Mesenchymal stem cell (in vitro differentiated cells and primary cell): ENCODE data around the gene GOT1.

Experiments
- DNase-seq: peaks from one replicate; pipeline ENCODE4 v3.0.0-alpha.2; 2013
- H2AFZ ChIP-seq: one replicate; pipeline ENCODE4 v1.6.1; 2013; ENCODE audit warnings: low read depth, mild to moderate bottlenecking, control low read depth, inconsistent platforms, low read length, moderate library complexity
- H2AK5ac ChIP-seq: 2 replicates; pipeline ENCODE4 v1.6.1; 2013; ENCODE audit warnings: low read length, moderate library complexity, mild to moderate bottlenecking, inconsistent platforms; ENCODE audit not compliant: severe bottlenecking
- H2BK120ac ChIP-seq: one replicate; pipeline ENCODE4 v1.6.1; 2013; ENCODE audit warnings: low read depth, mild to moderate bottlenecking, inconsistent platforms, low read length, moderate library complexity
- H2BK12ac ChIP-seq, 2 experiments: one replicate each; pipeline ENCODE4 v1.6.1; 2013; ENCODE audit warnings: inconsistent platforms in 2 of 2, low read length in 2 of 2, mild to moderate bottlenecking in 2 of 2, moderate library complexity in 2 of 2, control low read depth in 1 of 2
- H2BK15ac ChIP-seq: one replicate; pipeline ENCODE4 v1.6.1; 2013; ENCODE audit warnings: mild to moderate bottlenecking, low read depth, inconsistent platforms; ENCODE audit not compliant: poor library complexity, severe bottlenecking
- H2BK5ac ChIP-seq: 2 replicates; pipeline ENCODE4 v1.6.1; 2013; ENCODE audit warnings: low read depth, mild to moderate bottlenecking, low read length, control low read depth, inconsistent platforms; ENCODE audit not compliant: poor library complexity, severe bottlenecking
- H3K14ac ChIP-seq, 2 experiments: one replicate each; pipeline ENCODE4 v1.6.1; 2013; ENCODE audit warnings: inconsistent platforms in 2 of 2, low read length in 2 of 2, control low read depth in 1 of 2, mild to moderate bottlenecking in 1 of 2, moderate library complexity in 1 of 2
- H3K18ac ChIP-seq, 2 experiments: one replicate each; pipeline ENCODE4 v1.6.1; 2013; ENCODE audit warnings: inconsistent platforms in 2 of 2, low read length in 2 of 2, control low read depth in 1 of 2, low read depth in 1 of 2, mild to moderate bottlenecking in 1 of 2
- H3K23ac ChIP-seq, 2 experiments: one replicate each; pipeline ENCODE4 v1.6.1; 2013; ENCODE audit warnings: inconsistent platforms in 2 of 2, low read length in 2 of 2, mild to moderate bottlenecking in 2 of 2, moderate library complexity in 2 of 2, control low read depth in 1 of 2
- H3K27ac ChIP-seq: 2 replicates; pipeline ENCODE4 v1.5.1; 2013; ENCODE audit warnings: mild to moderate bottlenecking, moderate library complexity, low read length, control low read depth, inconsistent platforms; ENCODE audit not compliant: poor library complexity, severe bottlenecking
- H3K27me3 ChIP-seq, 2 experiments: 2 replicates each; pipeline versions ENCODE4 v1.6.1 to v1.7.0; 2013; ENCODE audit warnings: low read length in 2 of 2, mild to moderate bottlenecking in 2 of 2, moderate library complexity in 2 of 2, control low read depth in 1 of 2, inconsistent platforms in 1 of 2; ENCODE audit not compliant: control insufficient read depth in 1 of 2, insufficient read depth in 1 of 2
- H3K36me3 ChIP-seq, 2 experiments: 2 replicates each; pipeline versions ENCODE4 v1.6.1 to v1.7.0; 2013; ENCODE audit warnings: low read length in 2 of 2, control low read depth in 1 of 2, inconsistent platforms in 1 of 2, low read depth in 1 of 2, mild to moderate bottlenecking in 1 of 2; ENCODE audit not compliant: insufficient read depth in 2 of 2, control insufficient read depth in 1 of 2
- H3K4ac ChIP-seq, 2 experiments: one replicate each; pipeline ENCODE4 v1.6.1; 2013; ENCODE audit warnings: inconsistent platforms in 2 of 2, low read length in 2 of 2, mild to moderate bottlenecking in 2 of 2, moderate library complexity in 2 of 2, control low read depth in 1 of 2, low read depth in 1 of 2
- H3K4me1 ChIP-seq: 2 replicates; pipeline ENCODE4 v1.6.1; 2013; ENCODE audit warnings: low read depth, low read length, control low read depth; ENCODE audit not compliant: control insufficient read depth, insufficient read depth
- H3K4me2 ChIP-seq: 2 replicates; pipeline ENCODE4 v1.6.1; 2013; ENCODE audit warnings: low read length, mild to moderate bottlenecking, inconsistent platforms; ENCODE audit not compliant: poor library complexity, severe bottlenecking
- H3K4me3 ChIP-seq, 2 experiments: 2 replicates each; pipeline versions ENCODE4 v1.5.1 to v1.7.0; 2013; ENCODE audit warnings: low read length in 2 of 2, mild to moderate bottlenecking in 2 of 2, control low read depth in 1 of 2, low read depth in 1 of 2; ENCODE audit not compliant: insufficient read depth in 1 of 2
- H3K79me1 ChIP-seq: replicated peaks from 2 replicates; pipeline ENCODE4 v1.6.1; 2013; ENCODE audit warnings: mild to moderate bottlenecking, control low read depth, low read length, inconsistent platforms; ENCODE audit not compliant: poor library complexity, severe bottlenecking
- H3K9ac ChIP-seq: 2 replicates; pipeline ENCODE4 v1.7.0; 2013; ENCODE audit warnings: mild to moderate bottlenecking, low read length, moderate library complexity
- H3K9me3 ChIP-seq: 2 replicates; pipeline ENCODE4 v1.7.0; 2013; ENCODE audit warnings: mild to moderate bottlenecking, low read length; ENCODE audit not compliant: control insufficient read depth
- H4K8ac ChIP-seq: one replicate; pipeline ENCODE4 v1.6.1; 2013; ENCODE audit warnings: inconsistent platforms, mild to moderate bottlenecking, low read length, moderate library complexity
- H4K91ac ChIP-seq: one replicate; pipeline ENCODE4 v1.6.1; 2013; ENCODE audit warnings: mild to moderate bottlenecking, low read length, inconsistent platforms
- WGBS: methylation state at CpG from one replicate; pipeline ENCODE4 v1.1.7; 2013; ENCODE audit warnings: mixed read lengths; 5-methylcytosine and 5-hydroxymethylcytosine counted together

Gene GOT1

GRCh38 chr10:99411546-99411945 is 18.9 kb downstream of the GOT1 start:
- Histone ChIP-seq H3K4me3 (no peak overlapping the region), H2BK120ac (no peak overlapping the region), H3K36me3 (peaks cover 1 to 3% of the 10 kb centered on the region in 2 experiments), H2BK15ac (no peak overlapping the region), H2AFZ (no peak overlapping the region), H3K79me1 (peaks cover 22% of the 10 kb centered on the region), H3K18ac (no peak overlapping the region), H2BK5ac (no peak overlapping the region), H3K4me2 (no peak overlapping the region), H3K14ac (no peak overlapping the region), H3K9me3 (no peaks in the 10 kb centered on the region), H3K4ac (no peak overlapping the region), H3K27me3 (no peaks in the 10 kb centered on the region), H4K8ac (no peak overlapping the region), H3K23ac (no peak overlapping the region), H3K27ac (no peak overlapping the region), H2BK12ac (no peak overlapping the region), H4K91ac (no peak overlapping the region), H3K9ac (no peak overlapping the region), H2AK5ac (no peak overlapping the region), H3K4me1 (no peaks in the 10 kb centered on the region)
- no peak for DNase-seq
- WGBS: 100% methylated on average over 2 of the region's 2 CpGs

DNA sequence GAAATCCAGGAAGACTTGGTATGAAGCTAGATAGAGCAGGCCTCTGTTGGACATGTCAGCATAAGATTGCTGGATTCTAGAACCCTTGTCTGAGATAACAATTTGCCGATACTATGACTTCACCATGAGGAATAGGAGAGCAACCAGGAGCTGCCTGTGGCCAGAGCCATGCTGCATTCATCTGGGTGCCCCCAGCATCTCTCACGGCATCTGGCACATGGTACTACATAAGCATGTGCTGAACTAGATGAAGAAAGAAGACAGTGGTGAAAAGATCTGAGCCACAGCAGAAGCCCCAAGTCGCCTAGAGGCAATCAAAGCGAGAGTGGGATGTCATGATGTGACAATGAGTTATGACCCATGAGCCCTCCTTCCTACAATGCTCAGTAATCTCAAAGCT is 19.5 kb downstream of the GOT1 start:
- H2BK15ac ChIP-seq: no peak overlapping the region
- H3K4me3 ChIP-seq: no peak overlapping the region
- no peak overlapping the region for H4K8ac ChIP-seq
- no peak overlapping the region for H3K23ac ChIP-seq
- no peaks in the 10 kb centered on the region for H3K9me3 ChIP-seq
- no peak overlapping the region for H2BK5ac ChIP-seq
- peaks cover 24% of the 10 kb centered on the region for H3K79me1 ChIP-seq
- H4K91ac ChIP-seq: no peak overlapping the region
- H3K9ac ChIP-seq: no peak overlapping the region
- WGBS: 92% methylated on average over 4 of the region's 4 CpGs
- H2BK12ac ChIP-seq: no peak overlapping the region
- H2AK5ac ChIP-seq: no peak overlapping the region
- no peak overlapping the region for H2BK120ac ChIP-seq
- H3K36me3 ChIP-seq: peaks cover 7 to 8% of the 10 kb centered on the region in 2 experiments
- no peak overlapping the region for H3K18ac ChIP-seq
- no peak overlapping the region for H3K14ac ChIP-seq
- no peak overlapping the region for H2AFZ ChIP-seq
- no peak for DNase-seq
- no peak overlapping the region for H3K4ac ChIP-seq
- H3K27ac ChIP-seq: no peak overlapping the region
- H3K4me2 ChIP-seq: no peak overlapping the region
- no peaks in the 10 kb centered on the region for H3K4me1 ChIP-seq
- H3K27me3 ChIP-seq: no peaks in the 10 kb centered on the region

DNA sequence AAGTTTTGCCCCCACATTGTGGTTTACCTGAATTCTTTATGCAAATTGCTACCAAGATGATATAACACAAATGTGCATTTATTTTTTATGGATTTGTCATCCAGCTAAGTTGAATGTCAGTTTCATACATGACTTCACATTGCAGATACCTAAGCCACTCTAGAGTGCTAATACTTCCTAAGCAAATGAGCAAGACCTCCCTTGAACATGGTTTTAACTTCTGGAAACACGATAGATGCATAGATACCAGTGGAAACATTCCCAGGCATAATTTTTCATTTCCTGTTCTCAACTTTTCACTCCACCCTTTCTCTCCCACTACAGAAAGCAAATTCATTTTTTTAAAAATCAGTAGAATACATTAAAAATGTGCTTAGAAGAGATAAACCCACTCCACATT is 20.3 kb downstream of the GOT1 start:
- Histone ChIP-seq H2BK120ac (no peak overlapping the region), H3K18ac (no peak overlapping the region), H3K4me2 (no peak overlapping the region), H2AK5ac (no peak overlapping the region), H3K4me1 (no peaks in the 10 kb centered on the region), H3K27ac (no peak overlapping the region), H4K91ac (no peak overlapping the region), H2BK5ac (no peak overlapping the region), H3K9ac (no peak overlapping the region), H3K23ac (no peak overlapping the region), H3K4me3 (no peak overlapping the region), H2BK12ac (no peak overlapping the region), H3K4ac (no peak overlapping the region), H3K9me3 (no peaks in the 10 kb centered on the region), H3K36me3 (peaks cover 11 to 15% of the 10 kb centered on the region in 2 experiments), H3K27me3 (no peaks in the 10 kb centered on the region), H2BK15ac (no peak overlapping the region), H4K8ac (no peak overlapping the region), H3K14ac (no peak overlapping the region), H3K79me1 (peaks cover 24% of the 10 kb centered on the region), H2AFZ (no peak overlapping the region)
- DNase-seq: no peak
- 91% methylated on average over 1 of the region's 1 CpG for WGBS

DNA sequence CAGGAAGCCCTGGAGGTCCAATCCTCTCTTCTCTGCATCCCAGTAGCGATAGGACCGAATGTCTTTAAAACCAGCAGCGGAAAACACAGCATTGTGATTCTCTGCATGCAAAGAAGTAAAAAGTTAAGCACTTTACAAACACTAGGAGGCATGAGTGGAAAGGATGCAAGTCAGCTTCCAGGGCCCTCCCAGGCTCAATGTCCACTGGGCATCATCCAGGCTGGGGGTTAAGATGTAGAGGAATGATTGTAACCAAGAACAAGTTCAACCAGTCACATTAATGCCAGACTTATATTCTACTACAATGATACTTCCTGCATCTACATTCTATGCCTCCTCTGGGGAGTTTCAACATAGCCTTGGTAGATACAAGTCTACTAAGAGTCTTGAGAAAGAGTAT is 24.3 kb downstream of the GOT1 start:
- Histone ChIP-seq H3K4me2 (no peak overlapping the region), H2BK15ac (no peak overlapping the region), H3K4me1 (peaks cover 3% of the 10 kb centered on the region), H3K4ac (no peak overlapping the region), H2AFZ (no peak overlapping the region), H2BK5ac (no peak overlapping the region), H3K27ac (no peak overlapping the region), H3K27me3 (no peaks in the 10 kb centered on the region), H2BK120ac (no peak overlapping the region), H3K9ac (no peak overlapping the region), H3K9me3 (no peaks in the 10 kb centered on the region), H3K79me1 (peaks cover 27% of the 10 kb centered on the region), H2AK5ac (no peak overlapping the region), H3K4me3 (no peak overlapping the region), H3K14ac (no peak overlapping the region), H4K8ac (no peak overlapping the region), H4K91ac (no peak overlapping the region), H3K36me3 (peaks cover 37 to 45% of the 10 kb centered on the region in 2 experiments), H3K18ac (no peak overlapping the region), H3K23ac (no peak overlapping the region), H2BK12ac (no peak overlapping the region)
- 100% methylated on average over 3 of the region's 3 CpGs for WGBS
- no peak for DNase-seq
